ENCODE results near the gene CSK.

CSK gene

DNA sequence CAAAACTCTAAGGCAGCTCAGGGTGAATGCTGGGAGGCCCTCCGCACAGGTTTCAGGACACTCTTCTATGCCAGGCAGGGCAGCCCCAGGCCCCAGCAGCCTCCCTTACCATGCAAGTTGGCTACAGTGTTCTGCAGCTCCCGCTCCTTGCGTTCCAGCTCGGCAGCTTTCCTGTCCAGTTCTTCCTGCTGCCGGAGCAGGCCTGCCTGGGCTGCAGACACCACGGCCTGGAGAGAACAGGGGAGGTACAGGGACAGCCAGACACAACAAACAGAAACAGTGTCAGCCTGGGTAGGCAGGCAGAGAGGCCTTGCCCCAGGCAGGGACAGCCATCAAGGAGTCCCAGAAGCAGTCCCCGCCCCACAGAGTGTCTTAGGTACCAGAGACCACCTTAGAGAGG is 70.1 kb downstream of the CSK start:
- TF ChIP-seq, protein P1, sequence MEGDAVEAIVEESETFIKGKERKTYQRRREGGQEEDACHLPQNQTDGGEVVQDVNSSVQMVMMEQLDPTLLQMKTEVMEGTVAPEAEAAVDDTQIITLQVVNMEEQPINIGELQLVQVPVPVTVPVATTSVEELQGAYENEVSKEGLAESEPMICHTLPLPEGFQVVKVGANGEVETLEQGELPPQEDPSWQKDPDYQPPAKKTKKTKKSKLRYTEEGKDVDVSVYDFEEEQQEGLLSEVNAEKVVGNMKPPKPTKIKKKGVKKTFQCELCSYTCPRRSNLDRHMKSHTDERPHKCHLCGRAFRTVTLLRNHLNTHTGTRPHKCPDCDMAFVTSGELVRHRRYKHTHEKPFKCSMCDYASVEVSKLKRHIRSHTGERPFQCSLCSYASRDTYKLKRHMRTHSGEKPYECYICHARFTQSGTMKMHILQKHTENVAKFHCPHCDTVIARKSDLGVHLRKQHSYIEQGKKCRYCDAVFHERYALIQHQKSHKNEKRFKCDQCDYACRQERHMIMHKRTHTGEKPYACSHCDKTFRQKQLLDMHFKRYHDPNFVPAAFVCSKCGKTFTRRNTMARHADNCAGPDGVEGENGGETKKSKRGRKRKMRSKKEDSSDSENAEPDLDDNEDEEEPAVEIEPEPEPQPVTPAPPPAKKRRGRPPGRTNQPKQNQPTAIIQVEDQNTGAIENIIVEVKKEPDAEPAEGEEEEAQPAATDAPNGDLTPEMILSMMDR (IDR thresholded peaks at IDR 0.05; ENCODE audit: borderline replicate concordance, insufficient read depth, low read depth, low read length), result no peak

More for the DNA sequence above, 70.1 kb downstream of the CSK start:
- H3K4me3 ChIP-seq (ENCODE audit: low read depth, low read length), result no peak overlapping the region
